H1 (cell line): Measurements from ENCODE around the gene TAC4.

Experiments
- BCL11A ChIP-seq, 2 experiments: IDR thresholded peaks; one replicate each; pipeline ENCODE4 v1.6.1; 2011; ENCODE audit warnings: low read depth in 2 of 2, low read length in 2 of 2, mild to moderate bottlenecking in 2 of 2
- CREB1 ChIP-seq: IDR thresholded peaks from 2 replicates; pipeline ENCODE4 v1.6.1; 2012; ENCODE audit warnings: inconsistent platforms
- CTCF ChIP-seq, 3 experiments: IDR thresholded peaks; 1 replicate in 2 of 3; 2 replicates in 1 of 3; pipeline versions ENCODE4 v1.5.1 to v1.6.1; 2011; ENCODE audit warnings: low read length in 3 of 3, mild to moderate bottlenecking in 3 of 3, inconsistent platforms in 2 of 3, low read depth in 1 of 3, moderate library complexity in 1 of 3; ENCODE audit not compliant: insufficient read depth in 1 of 3; ENCODE audit errors: control extremely low read depth in 1 of 3
- EGR1 ChIP-seq: IDR thresholded peaks from 2 replicates; pipeline ENCODE4 v1.6.1; 2011; ENCODE audit warnings: low read depth, low read length, borderline replicate concordance
- EP300 ChIP-seq, 2 experiments: IDR thresholded peaks; 1 replicate in 1 of 2; 2 replicates in 1 of 2; pipeline ENCODE4 v1.6.1; 2011 to 2012; ENCODE audit warnings: low read depth in 2 of 2, low read length in 2 of 2, mild to moderate bottlenecking in 2 of 2, borderline replicate concordance in 1 of 2, inconsistent platforms in 1 of 2, moderate library complexity in 1 of 2
- NRF1 ChIP-seq: IDR thresholded peaks from 2 replicates; pipeline ENCODE4 v1.6.1; 2011; ENCODE audit warnings: mild to moderate bottlenecking, low read depth, low read length, improper control_type of control experiment
- POLR2A ChIP-seq, 2 experiments: IDR thresholded peaks; 1 replicate in 1 of 2; 2 replicates in 1 of 2; pipeline ENCODE4 v1.6.1; 2011; ENCODE audit warnings: low read depth in 2 of 2, low read length in 2 of 2, mild to moderate bottlenecking in 2 of 2; ENCODE audit errors: control extremely low read depth in 1 of 2
- POLR2AphosphoS5 ChIP-seq: IDR thresholded peaks from 2 replicates; pipeline ENCODE4 v1.6.1; 2011; ENCODE audit warnings: low read depth, low read length
- RAD21 ChIP-seq, 2 experiments: IDR thresholded peaks in 1 of 2; conservative IDR thresholded peaks in 1 of 2; 2 replicates each; pipeline ENCODE4 v1.6.1; 2011; ENCODE audit warnings: low read depth in 2 of 2, low read length in 2 of 2, improper control_type of control experiment in 1 of 2, inconsistent platforms in 1 of 2, mild to moderate bottlenecking in 1 of 2, moderate library complexity in 1 of 2
- RFX5 ChIP-seq: IDR thresholded peaks from 2 replicates; pipeline ENCODE4 v1.6.1; 2011; ENCODE audit warnings: low read depth, low read length, improper control_type of control experiment, borderline replicate concordance
- SIN3A ChIP-seq, 2 experiments: IDR thresholded peaks in 1 of 2; conservative IDR thresholded peaks in 1 of 2; 2 replicates each; pipeline ENCODE4 v1.6.1; 2011 to 2012; ENCODE audit warnings: low read length in 2 of 2, improper control_type of control experiment in 1 of 2, low read depth in 1 of 2, mild to moderate bottlenecking in 1 of 2
- SIRT6 ChIP-seq: IDR thresholded peaks from one replicate; pipeline ENCODE4 v1.7.1; 2012; ENCODE audit warnings: low read length, inconsistent platforms
- SP1 ChIP-seq: IDR thresholded peaks from 2 replicates; pipeline ENCODE4 v1.6.1; 2011; ENCODE audit warnings: low read depth, low read length
- SRF ChIP-seq: IDR thresholded peaks from 2 replicates; pipeline ENCODE4 v1.6.1; 2011; ENCODE audit warnings: mild to moderate bottlenecking, low read depth, low read length, moderate library complexity

DNA sequence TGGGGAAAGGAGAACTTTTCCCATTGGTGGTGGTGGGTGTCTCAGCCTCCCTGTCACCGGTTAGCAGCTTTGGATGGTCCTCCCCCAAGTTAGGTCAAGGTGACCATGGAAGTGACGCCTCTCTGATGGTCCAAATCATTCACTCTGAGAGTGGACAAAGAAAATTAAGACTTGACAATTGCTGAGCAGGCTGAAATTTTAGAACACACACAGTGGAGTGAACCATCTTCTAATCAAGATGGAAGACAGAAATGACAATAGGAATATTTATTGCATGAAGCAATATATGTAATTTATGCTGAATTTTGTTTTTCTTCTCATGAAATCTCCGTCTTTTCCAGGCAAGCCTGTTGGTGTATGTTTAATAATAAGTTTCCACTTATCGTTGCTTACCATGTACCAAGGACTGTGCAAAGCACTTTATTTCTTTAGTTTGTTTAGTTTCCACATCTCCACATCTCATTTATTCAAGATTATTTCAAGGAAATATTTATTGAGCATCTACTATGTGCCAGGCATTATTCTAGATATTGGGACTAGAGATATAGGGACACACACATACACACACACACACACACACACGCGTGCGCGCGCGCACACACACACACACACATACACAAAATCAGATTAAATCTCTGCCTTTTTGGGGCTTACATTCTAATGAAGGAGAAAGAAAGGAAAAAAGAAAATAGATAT is 44.0 kb upstream of the TAC4 start:
- TF ChIP-seq NRF1 (no peak), SIN3A (conservative IDR thresholded peaks at IDR 0.05 in 1 of 2, IDR thresholded peaks at IDR 0.05 in 1 of 2; ENCODE audit: low read depth in 1 of 2, low read length in 2 of 2) (no peak), SP1 (no peak), BCL11A (IDR thresholded peaks at IDR 0.05; ENCODE audit: low read depth in 2 of 2, low read length in 2 of 2) (no peak), POLR2AphosphoS5 (no peak), RFX5 (no peak), POLR2A (IDR thresholded peaks at IDR 0.05; ENCODE audit: control extremely low read depth in 1 of 2, low read depth in 2 of 2, low read length in 2 of 2) (no peak), RAD21 (IDR thresholded peaks at IDR 0.05 in 1 of 2, conservative IDR thresholded peaks at IDR 0.05 in 1 of 2; ENCODE audit: low read depth in 2 of 2, low read length in 2 of 2) (no peak), SIRT6 (no peak), CTCF (IDR thresholded peaks at IDR 0.05; ENCODE audit: control extremely low read depth in 1 of 3, insufficient read depth in 1 of 3, low read depth in 1 of 3, low read length in 3 of 3) (no peak), EGR1 (no peak), EP300 (IDR thresholded peaks at IDR 0.05; ENCODE audit: borderline replicate concordance in 1 of 2, low read depth in 2 of 2, low read length in 2 of 2) (no peak), CREB1 (no peak), SRF (no peak)
